ENCODE data around the gene TSC22D1.

DNA sequence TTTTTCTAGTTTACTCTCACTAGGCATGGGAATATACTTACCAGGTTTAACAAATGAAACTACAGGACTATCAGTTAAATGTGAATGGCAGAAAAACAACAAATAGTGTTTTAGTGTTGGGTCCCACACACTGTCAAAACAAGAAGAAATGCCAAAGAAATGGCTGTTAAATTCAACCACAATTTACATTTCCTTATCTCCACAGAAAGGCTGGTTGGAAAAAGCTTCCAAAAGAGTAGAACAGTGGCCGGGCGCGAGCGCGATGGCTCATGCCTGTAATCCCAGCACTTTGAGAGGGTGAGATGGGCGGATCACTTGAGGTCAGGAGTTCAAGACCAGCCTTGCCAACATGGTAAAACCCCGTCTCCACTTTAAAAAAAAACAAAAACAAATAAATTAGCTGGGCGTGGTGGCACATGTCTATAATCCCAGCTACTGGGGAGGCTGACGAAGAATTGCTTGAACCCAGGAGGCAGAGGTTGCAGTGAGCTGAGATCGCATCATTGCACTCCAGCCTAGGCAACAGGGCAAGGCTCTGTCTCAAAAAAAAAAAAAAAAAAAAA, 136.0 kb downstream of the TSC22D1 start:
- TF ChIP-seq, protein P1, sequence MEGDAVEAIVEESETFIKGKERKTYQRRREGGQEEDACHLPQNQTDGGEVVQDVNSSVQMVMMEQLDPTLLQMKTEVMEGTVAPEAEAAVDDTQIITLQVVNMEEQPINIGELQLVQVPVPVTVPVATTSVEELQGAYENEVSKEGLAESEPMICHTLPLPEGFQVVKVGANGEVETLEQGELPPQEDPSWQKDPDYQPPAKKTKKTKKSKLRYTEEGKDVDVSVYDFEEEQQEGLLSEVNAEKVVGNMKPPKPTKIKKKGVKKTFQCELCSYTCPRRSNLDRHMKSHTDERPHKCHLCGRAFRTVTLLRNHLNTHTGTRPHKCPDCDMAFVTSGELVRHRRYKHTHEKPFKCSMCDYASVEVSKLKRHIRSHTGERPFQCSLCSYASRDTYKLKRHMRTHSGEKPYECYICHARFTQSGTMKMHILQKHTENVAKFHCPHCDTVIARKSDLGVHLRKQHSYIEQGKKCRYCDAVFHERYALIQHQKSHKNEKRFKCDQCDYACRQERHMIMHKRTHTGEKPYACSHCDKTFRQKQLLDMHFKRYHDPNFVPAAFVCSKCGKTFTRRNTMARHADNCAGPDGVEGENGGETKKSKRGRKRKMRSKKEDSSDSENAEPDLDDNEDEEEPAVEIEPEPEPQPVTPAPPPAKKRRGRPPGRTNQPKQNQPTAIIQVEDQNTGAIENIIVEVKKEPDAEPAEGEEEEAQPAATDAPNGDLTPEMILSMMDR (IDR thresholded peaks at IDR 0.05), result no peak
- no peak for TF ChIP-seq POLR2A (IDR thresholded peaks at IDR 0.05; ENCODE audit: low read depth)
